Spleen (tissue), 11 donors: ENCODE results near the gene UGT1A4. TPM values are rescaled to one million over a fixed set of nuclear protein-coding genes. Genes with fewer than 3 reads are reported as not detected.

Source experiments
- DNase-seq: peaks from one replicate; pipeline ENCODE4 v3.0.0-alpha.2; 2020
- H3K27ac ChIP-seq, 8 donors: fragments of 200-600 bp; sonication (generic) in 7 of 8; 1 replicate in 4 of 8; 2 replicates in 4 of 8; pipeline versions ENCODE4 v1.5.0 to v1.8.0; 2016 to 2021; ENCODE audit warnings: inconsistent platforms in 4 of 8, mild to moderate bottlenecking in 4 of 8, moderate library complexity in 1 of 8
- H3K27me3 ChIP-seq, 7 donors: fragments of 200-600 bp; sonication (generic) in 6 of 7; replicated peaks in 1 of 7; 1 replicate in 4 of 7; 2 replicates in 3 of 7; pipeline versions ENCODE4 v1.5.0 to v1.8.0; 2016 to 2021; ENCODE audit warnings: inconsistent platforms in 3 of 7, mild to moderate bottlenecking in 1 of 7
- H3K36me3 ChIP-seq, 6 donors: fragments of 200-600 bp; sonication (generic) in 5 of 6; 1 replicate in 4 of 6; 2 replicates in 2 of 6; pipeline versions ENCODE4 v1.5.0 to v1.8.0; 2016 to 2021; ENCODE audit warnings: inconsistent platforms in 2 of 6
- H3K4me1 ChIP-seq, 6 donors: fragments of 200-600 bp; sonication (generic) in 5 of 6; 1 replicate in 3 of 6; 2 replicates in 3 of 6; pipeline versions ENCODE4 v1.5.0 to v1.8.0; 2016 to 2021; ENCODE audit warnings: inconsistent platforms in 3 of 6
- H3K4me3 ChIP-seq, 8 donors: fragments of 200-600 bp; sonication (generic) in 7 of 8; 1 replicate in 4 of 8; 2 replicates in 4 of 8; pipeline versions ENCODE4 v1.5.0 to v1.8.0; 2016 to 2021; ENCODE audit warnings: inconsistent platforms in 4 of 8, mild to moderate bottlenecking in 4 of 8, moderate library complexity in 2 of 8
- H3K9me3 ChIP-seq, 8 donors: fragments of 200-600 bp; sonication (generic) in 7 of 8; 1 replicate in 4 of 8; 2 replicates in 4 of 8; pipeline versions ENCODE4 v1.5.0 to v1.8.0; 2016 to 2021; ENCODE audit warnings: inconsistent platforms in 4 of 8
- POLR2A ChIP-seq, 3 donors: fragments of 450-650 bp; IDR thresholded peaks; one replicate each; pipeline ENCODE4 v1.5.1; 2017; ENCODE audit warnings: antibody characterized with exemption in 3 of 3, mild to moderate bottlenecking in 1 of 3
- POLR2AphosphoS5 ChIP-seq, 3 donors: sonication (generic); formaldehyde crosslinking; IDR thresholded peaks; one replicate each; pipeline ENCODE4 v1.5.1; 2017; ENCODE audit warnings: antibody characterized with exemption in 3 of 3
- WGBS, 5 donors: extraction: QIAGEN DNeasy Blood & Tissue Kit in 3 of 5; methylation state at CpG; one replicate each; pipeline versions ENCODE4 v1.1.5 to v1.1.7; 2013 to 2018; 5-methylcytosine and 5-hydroxymethylcytosine counted together
- intact Hi-C: fragments of 100-400 bp; cut with DNase I; formaldehyde crosslinking; loops from one replicate; pipeline ENCODE4 v1.15.0; 2023; ENCODE audit warnings: low total_unique reads
- polyA plus RNA-seq, 3 donors: library from polyadenylated mRNA; stranded (reverse); fragments of 200-250 nt; gene quantifications; one replicate each; pipeline ENCODE4 v1.2.1, GENCODE V29; 2013
- total RNA-seq, 7 donors: library from RNA; depleted of rRNA in 3 of 7; stranded (reverse); fragments of >200 nt in 3 of 7; fragmentation: NEBNext Ultra II Directional in 4 of 7; extraction: Animal tissue kit (Norgen Biotek cat#: 25700) in 4 of 7; gene quantifications; one replicate each; pipeline versions ENCODE4 v1.1.0 to v1.2.1, GENCODE V29; 2016 to 2021
- TF ChIP-seq, protein P1 (sequence below), 11 experiments: fragments of 200-600 bp in 7 of 11; fragments of 450-650 bp in 4 of 11; sonication (generic) in 4 of 11; IDR thresholded peaks in 8 of 11; conservative IDR thresholded peaks in 3 of 11; 1 replicate in 7 of 11; 2 replicates in 4 of 11; pipeline versions ENCODE4 v1.4.0 to v1.8.0; 2016 to 2021; ENCODE audit warnings: antibody characterized with exemption in 11 of 11, inconsistent platforms in 4 of 11, mild to moderate bottlenecking in 1 of 11
- donor health status: healthy with polysubstance abuse.
- donor health status: DM: no; HTN: no; CAD: no; lungs with moderate emphysema.
- donor health status: DM: no; HTN: no; CAD: no.
- donor health status: Bipolar disorder and iron deficiency.
- donor health status: healthy.
- donor health status: DM: no; HTN: no; CAD: no.
- donor health status: DM: yes; HTN: yes; CAD: no.

Gene UGT1A4
- total and polyA plus RNA-seq, 10 donors, result not detected

DNA sequence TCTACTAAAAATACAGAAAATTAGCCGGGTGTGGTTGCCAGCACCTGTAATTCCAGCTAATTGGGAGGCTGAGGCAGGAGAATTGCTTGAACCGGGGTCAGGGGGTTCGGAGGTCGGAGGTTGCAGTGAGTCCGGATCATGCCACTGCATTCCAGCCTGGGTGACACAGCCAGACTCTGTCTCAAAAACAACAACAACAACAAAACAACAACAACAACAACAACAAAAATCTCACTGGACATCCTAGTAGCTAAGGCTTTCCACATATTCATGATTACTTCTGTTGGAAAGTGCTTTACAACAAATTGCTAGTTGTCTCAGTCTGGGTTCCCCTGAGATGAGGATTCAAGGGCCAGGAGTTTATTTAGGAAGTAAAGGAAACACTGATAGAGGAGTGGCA is 55.3 kb downstream of the UGT1A4 start:
- Histone ChIP-seq H3K36me3 (no peaks in the 10 kb centered on the region), H3K27ac (no peak overlapping the region), H3K4me3 (no peak overlapping the region), H3K4me1 (no peaks in the 10 kb centered on the region), H3K9me3 (peaks cover 0 to 26% (median 12%) of the 10 kb centered on the region in 8 donors), H3K27me3 (peaks cover 0 to 4% (median 0%) of the 10 kb centered on the region in 7 donors)
- intact Hi-C loops, result no loop called here
- DNase-seq, result no peak
- TF ChIP-seq POLR2A (IDR thresholded peaks at IDR 0.05) (no peak), POLR2AphosphoS5 (IDR thresholded peaks at IDR 0.05) (no peak)
- TF ChIP-seq, protein P1, sequence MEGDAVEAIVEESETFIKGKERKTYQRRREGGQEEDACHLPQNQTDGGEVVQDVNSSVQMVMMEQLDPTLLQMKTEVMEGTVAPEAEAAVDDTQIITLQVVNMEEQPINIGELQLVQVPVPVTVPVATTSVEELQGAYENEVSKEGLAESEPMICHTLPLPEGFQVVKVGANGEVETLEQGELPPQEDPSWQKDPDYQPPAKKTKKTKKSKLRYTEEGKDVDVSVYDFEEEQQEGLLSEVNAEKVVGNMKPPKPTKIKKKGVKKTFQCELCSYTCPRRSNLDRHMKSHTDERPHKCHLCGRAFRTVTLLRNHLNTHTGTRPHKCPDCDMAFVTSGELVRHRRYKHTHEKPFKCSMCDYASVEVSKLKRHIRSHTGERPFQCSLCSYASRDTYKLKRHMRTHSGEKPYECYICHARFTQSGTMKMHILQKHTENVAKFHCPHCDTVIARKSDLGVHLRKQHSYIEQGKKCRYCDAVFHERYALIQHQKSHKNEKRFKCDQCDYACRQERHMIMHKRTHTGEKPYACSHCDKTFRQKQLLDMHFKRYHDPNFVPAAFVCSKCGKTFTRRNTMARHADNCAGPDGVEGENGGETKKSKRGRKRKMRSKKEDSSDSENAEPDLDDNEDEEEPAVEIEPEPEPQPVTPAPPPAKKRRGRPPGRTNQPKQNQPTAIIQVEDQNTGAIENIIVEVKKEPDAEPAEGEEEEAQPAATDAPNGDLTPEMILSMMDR (IDR thresholded peaks at IDR 0.05 in 8 of 11, conservative IDR thresholded peaks at IDR 0.05 in 3 of 11), result no peak
- WGBS, 5 donors, result 83 to 95% (median 89%) methylated on average over 5 of the region's 5 CpGs

DNA sequence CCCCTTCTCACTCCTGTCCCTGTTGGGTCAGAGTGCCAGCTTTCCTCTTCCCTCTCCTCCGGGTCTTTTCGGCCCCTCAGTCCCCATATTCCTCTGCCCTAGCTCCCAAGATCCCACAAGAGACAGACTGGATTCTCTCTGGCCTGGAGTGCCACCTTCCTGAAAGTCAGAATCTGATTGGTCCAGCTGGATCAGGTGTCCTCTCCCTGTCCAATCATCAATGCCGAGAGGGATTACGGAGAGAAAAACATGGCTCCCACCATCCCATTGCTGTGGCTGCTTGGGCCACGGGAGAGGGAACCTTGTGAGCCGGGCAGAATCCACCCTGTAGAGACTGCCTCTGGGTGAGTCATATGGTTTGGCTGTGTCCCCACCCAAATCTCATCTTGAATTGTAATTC is 56.9 kb downstream of the UGT1A4 start:
- Histone ChIP-seq H3K27me3 (peaks cover 0 to 7% (median 0%) of the 10 kb centered on the region in 7 donors), H3K4me1 (no peaks in the 10 kb centered on the region), H3K9me3 (peaks cover 0 to 26% (median 12%) of the 10 kb centered on the region in 8 donors), H3K36me3 (no peaks in the 10 kb centered on the region), H3K27ac (no peak overlapping the region), H3K4me3 (no peak overlapping the region)
- intact Hi-C loops, result no loop called here
- DNase-seq, result no peak
- TF ChIP-seq, protein P1 (IDR thresholded peaks at IDR 0.05 in 8 of 11, conservative IDR thresholded peaks at IDR 0.05 in 3 of 11), result no peak
- no peak for TF ChIP-seq POLR2AphosphoS5 (IDR thresholded peaks at IDR 0.05)
- TF ChIP-seq POLR2A (IDR thresholded peaks at IDR 0.05), result no peak
- WGBS, 5 donors, result 92 to 97% (median 95%) methylated on average over 6 of the region's 6 CpGs

DNA sequence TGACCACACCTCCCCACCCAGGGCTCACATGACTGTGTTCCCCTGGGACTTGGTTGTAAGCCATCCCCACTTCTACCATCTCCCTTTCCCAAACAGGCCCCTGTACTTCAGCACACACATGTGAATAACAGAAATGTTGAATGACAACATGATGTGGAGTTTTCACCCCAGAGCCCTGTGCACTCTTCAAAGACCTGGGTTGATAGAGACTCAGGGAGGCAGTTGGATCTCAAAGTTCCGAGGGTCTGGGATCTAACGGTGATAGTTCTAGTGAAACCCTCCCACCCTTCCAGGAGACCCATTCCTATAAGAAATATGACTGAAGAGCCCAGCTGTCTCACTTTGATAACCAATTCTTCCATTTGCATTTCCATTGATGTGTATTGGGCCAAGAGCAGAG is 59.5 kb downstream of the UGT1A4 start, which contains the start of gene MROH2A:
Gene MROH2A (plus strand): TSS at position 301 of the 400 bp plus-strand sequence. CDS start 1,029 bp downstream, outside the sequence.
- Histone ChIP-seq H3K27ac (no peak within 1 kb of the TSS), H3K9me3 (peaks cover 0 to 26% (median 12%) of the 10 kb centered on the region in 8 donors), H3K4me3 (no peak within 1 kb of the TSS), H3K36me3 (no peaks in the 10 kb centered on the region), H3K27me3 (peaks cover 0 to 7% (median 0%) of the 10 kb centered on the region in 7 donors), H3K4me1 (no peaks in the 10 kb centered on the region)
- no peak for DNase-seq
- intact Hi-C loops, result no loop called here
- WGBS, 5 donors, result 75 to 94% (median 89%) methylated on average over 2 of the region's 2 CpGs
- TF ChIP-seq POLR2A (IDR thresholded peaks at IDR 0.05), result no peak
- TF ChIP-seq, protein P1 (IDR thresholded peaks at IDR 0.05 in 8 of 11, conservative IDR thresholded peaks at IDR 0.05 in 3 of 11), result no peak
- no peak for TF ChIP-seq POLR2AphosphoS5 (IDR thresholded peaks at IDR 0.05)

DNA sequence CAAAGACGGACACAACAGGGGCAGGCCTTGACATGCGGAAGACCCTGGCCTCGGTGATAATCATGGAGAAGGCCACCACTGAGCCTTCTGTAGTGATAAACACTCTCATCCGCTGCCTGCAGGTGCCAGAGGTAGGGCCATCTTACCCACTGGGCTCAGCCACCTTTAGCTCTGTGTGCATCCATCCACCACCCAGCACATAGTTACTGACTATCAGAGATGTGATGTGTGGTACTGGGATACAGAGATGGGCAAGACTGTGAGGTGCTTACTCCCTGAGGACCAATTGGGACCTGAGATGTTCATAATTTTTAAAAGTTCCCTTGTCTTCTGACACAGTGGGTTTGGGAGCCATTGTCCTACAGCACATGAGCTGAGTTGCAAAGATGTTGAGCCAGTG is 61.2 kb downstream of the UGT1A4 start:
- no peak overlapping the region for H3K27ac ChIP-seq
- TF ChIP-seq POLR2A (IDR thresholded peaks at IDR 0.05), result no peak
- TF ChIP-seq, protein P1 (IDR thresholded peaks at IDR 0.05 in 8 of 11, conservative IDR thresholded peaks at IDR 0.05 in 3 of 11), result no peak
- no peak for TF ChIP-seq POLR2AphosphoS5 (IDR thresholded peaks at IDR 0.05)
- WGBS, 5 donors, result 82 to 92% (median 88%) methylated on average over 3 to 4 of the region's 4 CpGs
- H3K4me3 ChIP-seq, result no peak overlapping the region
- no peaks in the 10 kb centered on the region for H3K36me3 ChIP-seq
- H3K27me3 ChIP-seq, result peaks cover 0 to 11% (median 0%) of the 10 kb centered on the region in 7 donors
- no peaks in the 10 kb centered on the region for H3K4me1 ChIP-seq
- DNase-seq, result no peak
- peaks cover 0 to 26% (median 12%) of the 10 kb centered on the region in 8 donors for H3K9me3 ChIP-seq
- intact Hi-C loops, result no loop called here
